NCI-H345 treated with DMSO at 0.1 percent for 48 hours (cell line): Measurements from ENCODE around the gene PHF1.
"Not testable (repeated sequence)": the region's sequence is repeated elsewhere in the genome, so short reads cannot be mapped to it uniquely, and the experiment has no call there.

ENCODE experiments used
- DNase-seq: peaks from one replicate; lab custom pipeline; 2025; ENCODE audit not compliant: unreplicated experiment; lab: John Stamatoyannopoulos, UW

PHF1 gene

DNA sequence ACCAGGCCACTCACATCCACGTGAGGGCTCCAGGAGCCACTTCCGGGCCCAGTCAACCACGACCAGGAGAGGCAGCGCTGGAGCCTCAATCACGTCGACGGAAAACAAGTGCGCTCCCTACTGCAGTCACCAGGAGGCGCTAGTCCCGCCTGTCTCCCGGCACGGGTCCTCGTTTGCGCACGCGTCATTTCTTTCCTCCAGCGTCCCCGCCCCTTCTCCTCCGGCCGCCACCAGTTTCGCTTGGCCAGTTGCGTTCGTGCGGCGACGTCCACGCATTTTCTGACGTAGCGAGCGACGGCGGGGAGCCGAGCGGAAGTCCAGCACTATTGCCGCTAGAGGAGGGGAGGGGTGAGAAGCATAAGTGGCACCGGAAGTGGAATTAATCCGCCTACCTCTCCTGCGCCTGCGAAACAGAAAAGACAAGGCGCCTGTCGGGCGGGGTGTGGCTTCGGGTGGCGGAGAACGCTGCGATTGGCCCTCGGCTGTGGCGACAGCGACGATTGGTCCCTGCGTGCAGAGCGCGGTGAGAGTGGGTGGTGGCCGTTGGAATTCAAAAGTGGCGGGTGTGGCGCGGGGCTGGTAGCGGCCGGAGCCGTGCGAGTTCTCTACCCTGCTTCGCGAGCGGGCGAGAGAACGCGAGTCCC lies 19.4 kb upstream of the PHF1 start, which contains the start of gene KIFC1:
Gene KIFC1 (plus strand): TSS at position 546 of the 644 bp plus-strand sequence. CDS start 163 bp downstream, outside the sequence.
- peak; percentile 100 for DNase-seq

GRCh38 chr6:33391922-33392594 lies 18.8 kb upstream of the PHF1 start:
- DNase-seq: no peak

DNA sequence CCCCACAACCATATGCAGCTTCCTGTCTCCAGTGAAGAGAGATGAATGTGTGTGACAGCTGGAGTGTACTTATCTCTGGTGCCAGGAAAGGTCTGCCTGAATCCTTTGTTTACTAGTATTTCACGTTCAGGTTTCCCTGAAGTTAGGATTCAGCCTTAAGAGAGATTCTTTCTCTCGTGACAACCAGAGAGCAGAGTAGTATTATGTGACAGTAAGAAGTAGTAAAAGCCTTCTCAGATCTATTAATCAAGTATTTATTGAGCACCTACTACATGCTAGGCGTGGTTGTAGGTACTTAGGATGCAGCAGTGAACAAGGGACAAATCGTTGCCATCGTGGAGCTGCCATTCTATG lies 18.2 kb upstream of the PHF1 start:
- no peak for DNase-seq

- DNase-seq: no peak
These were observed 17.8 kb upstream of the PHF1 start for GRCh38 chr6:33392979-33393378.

- DNase-seq: no peak
These were observed 13.3 kb upstream of the PHF1 start for GRCh38 chr6:33397541-33397940.

GRCh38 chr6:33398601-33399000 lies 12.2 kb upstream of the PHF1 start:
- not testable (repeated sequence) for DNase-seq

DNA sequence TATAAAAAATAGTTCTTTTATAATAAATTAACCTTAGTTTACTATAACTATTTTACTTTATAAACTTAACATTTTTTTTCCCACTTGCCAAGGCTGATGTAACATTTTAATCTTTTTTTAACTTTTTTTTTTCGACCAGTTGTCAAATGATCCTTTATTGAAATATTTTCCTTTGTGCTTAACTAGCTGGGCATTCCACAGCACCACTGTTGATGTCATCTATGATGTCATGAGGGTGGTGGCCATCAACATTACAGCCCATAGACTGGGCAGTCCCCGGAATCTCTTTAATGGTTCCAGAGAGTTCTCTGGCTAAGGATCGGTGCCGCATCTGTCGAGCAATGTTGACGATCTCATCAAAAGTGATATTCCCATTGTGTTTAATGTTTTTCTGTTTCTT lies 10.9 kb upstream of the PHF1 start:
- DNase-seq: not testable (repeated sequence)

DNA sequence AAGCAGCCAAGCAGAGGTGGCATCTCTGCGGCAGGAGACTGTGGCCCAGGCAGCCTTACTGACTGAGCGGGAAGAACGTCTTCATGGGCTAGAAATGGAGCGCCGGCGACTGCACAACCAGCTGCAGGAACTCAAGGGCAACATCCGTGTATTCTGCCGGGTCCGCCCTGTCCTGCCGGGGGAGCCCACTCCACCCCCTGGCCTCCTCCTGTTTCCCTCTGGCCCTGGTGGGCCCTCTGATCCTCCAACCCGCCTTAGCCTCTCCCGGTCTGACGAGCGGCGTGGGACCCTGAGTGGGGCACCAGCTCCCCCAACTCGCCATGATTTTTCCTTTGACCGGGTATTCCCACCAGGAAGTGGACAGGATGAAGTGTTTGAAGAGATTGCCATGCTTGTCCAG lies 5.9 kb upstream of the PHF1 start:
- DNase-seq: no peak

- DNase-seq: no peak
These were observed 5.4 kb upstream of the PHF1 start for GRCh38 chr6:33405386-33405940.

- DNase-seq: no peak
These were observed 4.7 kb upstream of the PHF1 start for GRCh38 chr6:33406126-33406525.

DNA sequence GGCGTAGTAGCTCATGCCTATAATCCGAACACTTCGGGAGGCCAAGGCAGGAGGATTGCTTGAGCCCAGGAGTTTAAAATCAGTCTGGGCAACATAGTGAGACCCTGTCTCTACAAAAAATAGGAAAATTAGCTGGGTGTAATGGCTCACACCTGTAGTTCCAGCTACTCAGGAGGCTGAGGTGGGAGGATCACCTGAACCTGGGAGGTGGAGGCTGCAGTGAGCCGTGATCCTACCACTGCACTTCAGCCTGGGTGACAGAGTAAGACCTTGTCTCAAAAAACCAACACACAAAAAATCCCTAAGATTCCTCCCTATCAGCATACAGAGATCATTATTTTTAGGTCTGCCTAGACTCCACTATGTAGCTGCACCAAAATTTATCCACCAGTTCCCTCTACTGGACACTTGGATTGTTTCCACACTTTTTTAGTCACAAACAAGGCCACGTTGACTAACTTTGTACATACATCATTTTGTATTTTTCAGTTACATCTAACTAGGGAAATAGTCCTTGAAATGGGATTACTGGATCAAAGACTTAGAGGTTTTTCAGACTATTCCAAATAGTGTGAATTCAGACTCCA lies 3.6 kb upstream of the PHF1 start:
- no peak for DNase-seq

- peak; percentile 92 for DNase-seq
These were observed 634 bp upstream of the PHF1 start for GRCh38 chr6:33410050-33410710.

- DNase-seq: no peak
These were observed 805 bp downstream of the PHF1 start for GRCh38 chr6:33411632-33412005.

DNA sequence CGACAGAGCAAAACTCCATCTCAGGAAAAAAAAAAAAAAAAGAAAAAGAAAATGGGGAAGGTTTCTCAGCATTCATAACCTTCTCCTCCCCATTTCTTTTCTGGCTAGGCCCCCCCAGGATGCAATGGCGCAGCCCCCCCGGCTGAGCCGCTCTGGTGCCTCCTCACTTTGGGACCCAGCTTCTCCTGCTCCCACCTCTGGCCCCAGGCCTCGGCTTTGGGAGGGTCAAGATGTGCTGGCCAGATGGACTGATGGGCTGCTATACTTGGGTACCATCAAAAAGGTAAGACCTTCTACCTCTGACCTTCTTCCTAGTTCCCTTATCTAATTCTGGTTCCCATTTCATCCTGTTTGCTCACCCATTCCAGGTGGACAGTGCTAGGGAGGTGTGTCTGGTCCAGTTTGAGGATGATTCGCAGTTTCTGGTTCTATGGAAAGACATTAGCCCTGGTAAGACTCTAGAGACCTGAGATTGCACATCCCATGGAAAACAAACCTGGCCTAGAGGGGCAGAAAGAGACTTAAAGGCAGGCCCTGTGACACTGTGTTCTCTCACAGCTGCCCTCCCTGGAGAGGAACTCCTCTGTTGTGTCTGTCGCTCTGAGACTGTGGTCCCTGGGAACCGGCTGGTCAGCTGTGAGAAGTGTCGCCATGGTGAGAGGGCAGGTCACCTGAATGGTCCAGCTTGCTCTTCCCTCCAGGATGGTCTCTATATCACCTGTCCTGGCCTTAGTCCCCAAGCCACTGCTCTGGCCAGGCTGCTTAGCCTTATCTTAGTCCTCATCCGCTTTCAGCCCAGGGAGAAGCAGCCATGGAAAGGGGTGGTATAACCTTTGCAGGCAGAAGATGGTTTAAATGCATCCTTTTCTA lies 1.6 kb downstream of the PHF1 start:
- DNase-seq: no peak

- DNase-seq: no peak
These were observed 2.7 kb downstream of the PHF1 start for GRCh38 chr6:33413241-33414120.

- no peak for DNase-seq
These were observed 3.9 kb downstream of the PHF1 start for GRCh38 chr6:33414592-33415271.

DNA sequence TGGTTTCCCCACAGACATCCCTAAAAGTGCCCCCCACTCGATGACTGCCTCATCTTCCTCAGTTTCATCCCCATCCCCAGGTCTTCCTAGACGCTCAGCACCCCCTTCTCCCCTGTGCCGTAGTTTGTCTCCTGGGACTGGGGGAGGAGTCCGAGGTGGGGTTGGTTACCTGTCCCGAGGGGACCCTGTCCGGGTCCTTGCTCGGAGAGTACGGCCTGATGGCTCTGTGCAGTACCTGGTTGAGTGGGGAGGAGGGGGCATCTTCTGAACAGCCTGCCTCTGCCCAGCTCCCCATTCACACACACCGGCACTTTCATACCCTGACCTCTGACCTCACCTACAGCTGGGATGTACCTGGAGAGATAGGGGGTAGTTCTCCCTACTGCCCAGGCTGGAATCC lies 5.0 kb downstream of the PHF1 start:
- no peak for DNase-seq

DNA sequence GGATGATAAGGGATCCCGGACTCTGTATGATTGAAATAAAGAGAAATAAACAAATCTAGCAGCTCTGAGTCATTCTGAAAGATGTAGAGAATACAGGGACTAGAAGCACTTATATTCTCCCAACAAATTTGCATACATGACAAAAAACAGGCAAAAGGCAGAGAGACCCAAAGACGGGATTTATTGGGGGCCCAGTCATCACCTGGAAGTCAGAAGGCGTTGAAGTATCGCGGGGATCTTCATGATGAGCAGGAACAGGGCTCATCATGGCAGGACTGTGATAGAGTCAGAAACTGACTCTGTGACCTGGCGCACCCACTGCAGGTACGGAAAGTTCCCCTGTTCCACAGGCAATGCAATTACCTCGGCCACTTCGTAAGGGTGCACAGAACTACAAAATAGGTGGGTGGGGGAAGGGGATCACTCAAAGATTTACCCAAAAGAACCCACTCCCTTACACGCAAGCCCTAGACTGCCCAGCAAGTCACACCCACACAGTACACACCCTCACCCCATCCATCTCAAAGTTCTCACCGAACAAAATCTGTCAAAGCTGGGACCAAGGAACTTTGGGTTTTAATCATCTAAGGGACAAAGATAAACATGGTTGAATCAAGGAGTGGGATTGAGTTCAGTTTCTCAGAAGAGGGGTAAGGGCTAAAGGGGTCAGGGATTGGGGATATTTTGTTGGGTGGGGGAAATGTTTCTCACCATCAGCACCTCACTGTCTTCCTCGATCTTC lies 5.7 kb downstream of the PHF1 start:
- DNase-seq: no peak
